Measurements from ENCODE around the gene FBXL7.

The FBXL7 gene

GRCh38 chr5:15727375-15727774, 227.4 kb downstream of the FBXL7 start:
- no peak for DNase-seq

GRCh38 chr5:15728811-15729210, 228.8 kb downstream of the FBXL7 start:
- no peak for DNase-seq

GRCh38 chr5:15731699-15732098, 231.7 kb downstream of the FBXL7 start:
- no peak for DNase-seq

- no peak for DNase-seq
These were observed 234.1 kb downstream of the FBXL7 start for GRCh38 chr5:15734058-15734457.

GRCh38 chr5:15737036-15737821, 237.2 kb downstream of the FBXL7 start:
- no peak for DNase-seq

GRCh38 chr5:15737871-15738664, 238.1 kb downstream of the FBXL7 start:
- no peak for DNase-seq

- no peak for DNase-seq
These were observed 240.4 kb downstream of the FBXL7 start for GRCh38 chr5:15740383-15740782.

GRCh38 chr5:15741591-15741990, 241.6 kb downstream of the FBXL7 start:
- DNase-seq, result no peak

- DNase-seq, result no peak
These were observed 246.9 kb downstream of the FBXL7 start for GRCh38 chr5:15746833-15747232.

- DNase-seq, result no peak
These were observed 248.3 kb downstream of the FBXL7 start for GRCh38 chr5:15748266-15748665.

- DNase-seq, result no peak
These were observed 252.8 kb downstream of the FBXL7 start for GRCh38 chr5:15752663-15753285.

- DNase-seq, result no peak
These were observed 253.8 kb downstream of the FBXL7 start for GRCh38 chr5:15753752-15754151.

GRCh38 chr5:15757103-15757502, 257.1 kb downstream of the FBXL7 start:
- DNase-seq, result no peak

- DNase-seq, result no peak
These were observed 257.6 kb downstream of the FBXL7 start for GRCh38 chr5:15757619-15758018.

GRCh38 chr5:15762668-15763067, 262.7 kb downstream of the FBXL7 start:
- no peak for DNase-seq

GRCh38 chr5:15763754-15764153, 263.8 kb downstream of the FBXL7 start:
- no peak for DNase-seq

- no peak for DNase-seq
These were observed 269.0 kb downstream of the FBXL7 start for GRCh38 chr5:15768936-15769335.

GRCh38 chr5:15772131-15772530, 272.2 kb downstream of the FBXL7 start:
- DNase-seq, result no peak

GRCh38 chr5:15774632-15775031, 274.7 kb downstream of the FBXL7 start:
- DNase-seq, result no peak

- no peak for DNase-seq
These were observed 276.4 kb downstream of the FBXL7 start for GRCh38 chr5:15776346-15776745.

- DNase-seq, result no peak
These were observed 283.8 kb downstream of the FBXL7 start for GRCh38 chr5:15783734-15784133.

GRCh38 chr5:15785531-15785981, 285.6 kb downstream of the FBXL7 start:
- DNase-seq, result no peak

GRCh38 chr5:15786326-15786725, 286.3 kb downstream of the FBXL7 start:
- DNase-seq, result no peak

GRCh38 chr5:15786884-15787283, 286.9 kb downstream of the FBXL7 start:
- no peak for DNase-seq
